Testis (tissue), 2 donors: ENCODE results near the gene GALNT8.

Source experiments
- CTCF ChIP-seq, 3 experiments: fragments of 450-650 bp in 2 of 3; fragments of 200-600 bp in 1 of 3; sonication (generic) in 1 of 3; IDR thresholded peaks; one replicate each; pipeline ENCODE4 v1.5.1; 2016 to 2019; ENCODE audit warnings: antibody characterized with exemption in 3 of 3, mild to moderate bottlenecking in 2 of 3, moderate library complexity in 1 of 3
- POLR2A ChIP-seq: fragments of 450-650 bp; IDR thresholded peaks from one replicate; pipeline ENCODE4 v1.6.1; 2017; ENCODE audit warnings: antibody characterized with exemption, mild to moderate bottlenecking, moderate library complexity

GRCh38 chr12:4717806-4718205 is 2.4 kb upstream of the GALNT8 start:
- TF ChIP-seq CTCF (IDR thresholded peaks at IDR 0.05) (no peak), POLR2A (no peak)
